ENCODE results near the gene TM9SF1.
A peak's percentile ranks its signal among the peaks of the same experiment; 100 is the strongest.

TM9SF1 gene

GRCh38 chr14:24182110-24182882 lies 12.9 kb downstream of the TM9SF1 start:
- in situ Hi-C loops (cut with HindIII; ENCODE audit: low pct_ligation_motif_present, low sequenced_read_pairs): no loop called here
- Histone ChIP-seq H3K36me3 (replicated peaks) (peaks cover 82% of the 10 kb centered on the region), H3K4me3 (ENCODE audit: low read depth, low read length) (no peak overlapping the region)

GRCh38 chr14:24181371-24182077 lies 13.7 kb downstream of the TM9SF1 start:
- in situ Hi-C loops (cut with HindIII; ENCODE audit: low pct_ligation_motif_present, low sequenced_read_pairs): no loop called here
- TF ChIP-seq CTCF (IDR thresholded peaks at IDR 0.05; ENCODE audit: low read depth, low read length, missing control alignments): no peak
- peaks cover 81% of the 10 kb centered on the region for H3K36me3 ChIP-seq (replicated peaks)

More at GRCh38 chr14:24182110-24182882, 12.9 kb downstream of the TM9SF1 start:
- TF ChIP-seq CTCF (IDR thresholded peaks at IDR 0.05; ENCODE audit: low read depth, low read length, missing control alignments): no peak
- DNase-seq: no peak
- H3K27me3 ChIP-seq (replicated peaks): no peaks in the 10 kb centered on the region
- H3K27ac ChIP-seq: no peak overlapping the region

GRCh38 chr14:24179961-24180796 lies 15.1 kb downstream of the TM9SF1 start:
- TF ChIP-seq CTCF (IDR thresholded peaks at IDR 0.05; ENCODE audit: low read depth, low read length, missing control alignments): no peak
- in situ Hi-C loops (cut with HindIII; ENCODE audit: low pct_ligation_motif_present, low sequenced_read_pairs): no loop called here
- peaks cover 73% of the 10 kb centered on the region for H3K36me3 ChIP-seq (replicated peaks)
- peak; percentile 20 for DNase-seq
- H3K27me3 ChIP-seq (replicated peaks): no peaks in the 10 kb centered on the region
- no peak overlapping the region for H3K27ac ChIP-seq
- no peak overlapping the region for H3K4me3 ChIP-seq (ENCODE audit: low read depth, low read length)

More at GRCh38 chr14:24181371-24182077, 13.7 kb downstream of the TM9SF1 start:
- Histone ChIP-seq H3K27me3 (replicated peaks) (no peaks in the 10 kb centered on the region), H3K27ac (no peak overlapping the region), H3K4me3 (ENCODE audit: low read depth, low read length) (no peak overlapping the region)
- DNase-seq: no peak

- Histone ChIP-seq H3K4me3 (ENCODE audit: low read depth, low read length) (no peak overlapping the region), H3K27ac (no peak overlapping the region), H3K36me3 (replicated peaks) (peaks cover 67% of the 10 kb centered on the region), H3K27me3 (replicated peaks) (no peaks in the 10 kb centered on the region)
- DNase-seq: no peak
- no peak for TF ChIP-seq CTCF (IDR thresholded peaks at IDR 0.05; ENCODE audit: low read depth, low read length, missing control alignments)
- in situ Hi-C loops (cut with HindIII; ENCODE audit: low pct_ligation_motif_present, low sequenced_read_pairs): no loop called here
Observed at GRCh38 chr14:24179294-24179960, 15.8 kb downstream of the TM9SF1 start.

GRCh38 chr14:24178399-24179178 lies 16.7 kb downstream of the TM9SF1 start:
- Histone ChIP-seq H3K4me3 (ENCODE audit: low read depth, low read length) (no peak overlapping the region), H3K27me3 (replicated peaks) (no peaks in the 10 kb centered on the region), H3K36me3 (replicated peaks) (peaks cover 61% of the 10 kb centered on the region), H3K27ac (no peak overlapping the region)
- no peak for DNase-seq
- TF ChIP-seq CTCF (IDR thresholded peaks at IDR 0.05; ENCODE audit: low read depth, low read length, missing control alignments): no peak
- in situ Hi-C loops (cut with HindIII; ENCODE audit: low pct_ligation_motif_present, low sequenced_read_pairs): no loop called here

Measured in brain microvascular endothelial cell (primary cell).